K562 (cell line): ENCODE measurements around the gene NRARP. TPM values are rescaled to one million over a fixed set of nuclear protein-coding genes. Genes with fewer than 3 reads are reported as not detected.

ENCODE experiments used
- ATAC-seq: fragments of 200-7000 bp; cut with Tn5 transposase; 3 replicates; pipeline ENCODE4 v1.9.1; 2020; ENCODE audit warnings: moderate library complexity
- BruUV-seq: library from RNA; stranded (reverse); fragments of 400-500 nt; replicated peaks from 2 replicates; lab custom pipeline; 2021; lab: Mats Ljungman, UMichigan
- CTCF ChIA-PET: fragments of 300-600 bp; formaldehyde crosslinking; extraction: SDS; loops from one replicate; lab custom pipeline; 2021; ENCODE audit warnings: low intra/inter-chr PET ratio; lab: Yijun Ruan, JAX
- POLR2A ChIA-PET: fragments of 300-600, 350-650 bp; sonication (Branson Sonifier 250); formaldehyde crosslinking; extraction: SDS; loops from one replicate; lab custom pipeline; 2021; ENCODE audit warnings: antibody characterized with exemption, inconsistent platforms; lab: Yijun Ruan, JAX
- DNase-seq, 4 experiments: peaks; one replicate each; pipeline versions ENCODE4 v3.0.0 to v3.0.0-alpha.2; 2011 to 2018; ENCODE audit warnings: low spot score in 3 of 4, mixed read lengths in 3 of 4; ENCODE audit errors: extremely low read depth in 1 of 4
- FAIRE-seq: peaks from 2 replicates; lab custom pipeline; 2011; peaks lifted over from hg19 to GRCh38; lab: Jason Lieb, UNC
- H2AFZ ChIP-seq: 2 replicates; pipeline ENCODE4 v1.6.0; 2011; ENCODE audit warnings: low read depth, low read length, control low read depth, inconsistent platforms
- H3K27ac ChIP-seq: fragments of 200-600 bp; 3 replicates; pipeline ENCODE4 v1.8.0; 2011; ENCODE audit warnings: low read depth, mild to moderate bottlenecking, control low read depth, inconsistent platforms, low read length, moderate library complexity, mixed read lengths; ENCODE audit errors: extremely low read depth
- H3K27me3 ChIP-seq, 2 experiments: fragments of 300-600 bp in 1 of 2; 2 replicates in 1 of 2; 3 replicates in 1 of 2; pipeline versions ENCODE4 v1.6.0 to v1.8.0; 2011; ENCODE audit warnings: inconsistent platforms in 2 of 2, low read length in 2 of 2, mild to moderate bottlenecking in 1 of 2, mixed read lengths in 1 of 2, moderate library complexity in 1 of 2; ENCODE audit not compliant: control insufficient read depth in 2 of 2, insufficient read depth in 2 of 2
- H3K36me3 ChIP-seq: fragments of 300-600 bp; 3 replicates; pipeline ENCODE4 v1.8.0; 2011; ENCODE audit warnings: mild to moderate bottlenecking, low read length, inconsistent platforms; ENCODE audit not compliant: control insufficient read depth, insufficient read depth
- H3K4me1 ChIP-seq, 2 experiments: fragments of 200-600 bp in 1 of 2; replicated peaks in 1 of 2; 2 replicates in 1 of 2; 3 replicates in 1 of 2; pipeline versions ENCODE4 v1.5.1 to v1.8.0; 2011; ENCODE audit warnings: inconsistent platforms in 2 of 2, low read length in 2 of 2, mild to moderate bottlenecking in 1 of 2, mixed read lengths in 1 of 2, moderate library complexity in 1 of 2; ENCODE audit not compliant: control insufficient read depth in 2 of 2, insufficient read depth in 2 of 2
- H3K4me2 ChIP-seq: 2 replicates; pipeline ENCODE4 v1.6.1; 2011; ENCODE audit warnings: low read length, control low read depth, inconsistent platforms, mixed read lengths; ENCODE audit not compliant: insufficient read depth
- H3K4me3 ChIP-seq: fragments of 200-600 bp; sonication (generic), shearing (Covaris generic); 2 replicates; pipeline ENCODE4 v1.5.1; 2016; ENCODE audit warnings: control low read depth, inconsistent platforms
- H3K79me2 ChIP-seq: fragments of 200-600 bp; 3 replicates; pipeline ENCODE4 v1.8.0; 2011; ENCODE audit warnings: low read length, inconsistent platforms; ENCODE audit not compliant: control insufficient read depth, insufficient read depth
- H3K9ac ChIP-seq, 2 experiments: 2 replicates each; pipeline versions ENCODE4 v1.6.0 to v1.6.1; 2011; ENCODE audit warnings: low read depth in 2 of 2, low read length in 2 of 2, control low read depth in 1 of 2, inconsistent platforms in 1 of 2, mild to moderate bottlenecking in 1 of 2, mixed read lengths in 1 of 2; ENCODE audit not compliant: insufficient read depth in 1 of 2
- H3K9me1 ChIP-seq: one replicate; pipeline ENCODE4 v1.6.0; 2011; ENCODE audit warnings: inconsistent platforms, mild to moderate bottlenecking, low read length, moderate library complexity; ENCODE audit not compliant: control insufficient read depth, insufficient read depth
- H3K9me3 ChIP-seq: replicated peaks from 2 replicates; pipeline ENCODE4 v1.5.1; 2011; ENCODE audit warnings: low read depth, low read length, inconsistent platforms; ENCODE audit not compliant: control insufficient read depth, insufficient read depth
- H4K20me1 ChIP-seq: replicated peaks from 2 replicates; pipeline ENCODE4 v1.6.1; 2011; ENCODE audit warnings: low read length, inconsistent platforms, mixed read lengths; ENCODE audit not compliant: control insufficient read depth, insufficient read depth
- BRD4 ChIP-seq: fragments of 200-600 bp; sonication (generic); IDR thresholded peaks from 2 replicates; pipeline ENCODE4 v1.6.1; 2017; ENCODE audit warnings: inconsistent platforms
- CHD1 ChIP-seq: fragments of 200-600 bp; sonication (generic); IDR thresholded peaks from one replicate; pipeline ENCODE4 v1.6.1; 2012; ENCODE audit warnings: mild to moderate bottlenecking, moderate library complexity, low read length, inconsistent platforms
- ELF2 ChIP-seq: fragments of 250-450 bp; sonication (Bioruptor Pico); IDR thresholded peaks from 2 replicates; pipeline ENCODE4 v1.5.0; 2021; ENCODE audit warnings: mild to moderate bottlenecking
- GTF3C2 ChIP-seq: IDR thresholded peaks from 3 replicates; pipeline ENCODE4 v1.6.1; 2011; ENCODE audit warnings: borderline replicate concordance, mild to moderate bottlenecking, moderate library complexity; ENCODE audit not compliant: insufficient read length; ENCODE audit errors: extremely low read depth
- IFI16 ChIP-seq: fragments of 250-450 bp; sonication (Bioruptor Pico); IDR thresholded peaks from 2 replicates; pipeline ENCODE4 v2.1.2; 2022; ENCODE audit warnings: mild to moderate bottlenecking, inconsistent platforms
- LCOR ChIP-seq: sonication (generic); formaldehyde crosslinking; IDR thresholded peaks from 2 replicates; pipeline ENCODE4 v1.8.0; 2022; ENCODE audit warnings: mild to moderate bottlenecking, missing genetic modification reagents
- MTA3 ChIP-seq: fragments of 450-650 bp; formaldehyde crosslinking; IDR thresholded peaks from 2 replicates; pipeline ENCODE4 v1.6.1; 2017; ENCODE audit warnings: mild to moderate bottlenecking, borderline replicate concordance
- NFIX ChIP-seq: fragments of 250-450 bp; sonication (Bioruptor Pico); IDR thresholded peaks from 2 replicates; pipeline ENCODE4 v1.4.0; 2020; ENCODE audit warnings: low read depth, mild to moderate bottlenecking, moderate library complexity
- PHF21A ChIP-seq: fragments of 450-650 bp; IDR thresholded peaks from 2 replicates; pipeline ENCODE4 v1.6.1; 2017; ENCODE audit warnings: low read depth, borderline replicate concordance
- ZFP30 ChIP-seq: fragments of 250-450 bp; sonication (Bioruptor Pico); IDR thresholded peaks from 2 replicates; pipeline ENCODE4 v1.8.0; 2022; ENCODE audit warnings: moderate library complexity, mild to moderate bottlenecking, inconsistent platforms, borderline replicate concordance
- WGBS: fragments of 100-300 bp; shearing (Covaris generic); methylation state at CpG from one replicate; pipeline ENCODE4 v1.1.6; 2016; ENCODE audit warnings: low coverage, mixed read lengths; ENCODE audit not compliant: insufficient coverage; ENCODE audit errors: missing lambda C conversion rate; 5-methylcytosine and 5-hydroxymethylcytosine counted together
- in situ Hi-C: fragments of 300-500 bp; cut with MboI; formaldehyde crosslinking; loops from 4 replicates; pipeline ENCODE4 v1.15.0; 2018; ENCODE audit warnings: inconsistent platforms, mixed read lengths
- intact Hi-C: fragments of 100-400 bp; cut with micrococcal nuclease; formaldehyde crosslinking; loops from 2 replicates; pipeline ENCODE4 v1.14.2; 2022
- polyA plus RNA-seq, 8 experiments: library from polyadenylated mRNA; depleted of rRNA in 4 of 8; stranded (reverse) in 5 of 8; unstranded in 3 of 8; fragments of >200 nt; fragmentation: Nextera tagmentation in 2 of 8; fragmentation: Illumina TruSeq in 1 of 8; extraction: Ambion mirVana in 2 of 8; extraction: Trizol in 1 of 8; gene quantifications; 2 replicates each; pipeline versions ENCODE4 v1.2.1 to v1.2.3, GENCODE V29; 2011 to 2014; ENCODE audit warnings: inconsistent platforms in 1 of 8, missing spikeins in 1 of 8
- total RNA-seq, 7 experiments: library from RNA; depleted of rRNA in 6 of 7; stranded (reverse); fragments of >200 nt in 6 of 7; fragmentation: Illumina TruSeq in 2 of 7; extraction: Trizol in 2 of 7; gene quantifications; 2 replicates each; pipeline versions ENCODE4 v1.2.1 to v1.2.3, GENCODE V29; 2011 to 2021; ENCODE audit warnings: low replicate concordance in 1 of 7
- TF ChIP-seq, protein P1 (sequence below): sonication (generic); formaldehyde crosslinking; IDR thresholded peaks from 2 replicates; pipeline ENCODE4 v1.8.1; 2023; ENCODE audit warnings: mild to moderate bottlenecking, missing genetic modification reagents
- TF ChIP-seq, protein P2 (sequence below): IDR thresholded peaks from 2 replicates; pipeline ENCODE4 v1.6.1; 2016; ENCODE audit warnings: missing genetic modification characterization, missing compliant biosample characterization

Gene NRARP
- total and polyA plus RNA-seq, 9 of the 15 experiments (the other 6 are each of a cell fraction or from before 2014, with no cell fraction given) = 2.0 to 24.5 (median 7.2) TPM; not detected in 2

DNA sequence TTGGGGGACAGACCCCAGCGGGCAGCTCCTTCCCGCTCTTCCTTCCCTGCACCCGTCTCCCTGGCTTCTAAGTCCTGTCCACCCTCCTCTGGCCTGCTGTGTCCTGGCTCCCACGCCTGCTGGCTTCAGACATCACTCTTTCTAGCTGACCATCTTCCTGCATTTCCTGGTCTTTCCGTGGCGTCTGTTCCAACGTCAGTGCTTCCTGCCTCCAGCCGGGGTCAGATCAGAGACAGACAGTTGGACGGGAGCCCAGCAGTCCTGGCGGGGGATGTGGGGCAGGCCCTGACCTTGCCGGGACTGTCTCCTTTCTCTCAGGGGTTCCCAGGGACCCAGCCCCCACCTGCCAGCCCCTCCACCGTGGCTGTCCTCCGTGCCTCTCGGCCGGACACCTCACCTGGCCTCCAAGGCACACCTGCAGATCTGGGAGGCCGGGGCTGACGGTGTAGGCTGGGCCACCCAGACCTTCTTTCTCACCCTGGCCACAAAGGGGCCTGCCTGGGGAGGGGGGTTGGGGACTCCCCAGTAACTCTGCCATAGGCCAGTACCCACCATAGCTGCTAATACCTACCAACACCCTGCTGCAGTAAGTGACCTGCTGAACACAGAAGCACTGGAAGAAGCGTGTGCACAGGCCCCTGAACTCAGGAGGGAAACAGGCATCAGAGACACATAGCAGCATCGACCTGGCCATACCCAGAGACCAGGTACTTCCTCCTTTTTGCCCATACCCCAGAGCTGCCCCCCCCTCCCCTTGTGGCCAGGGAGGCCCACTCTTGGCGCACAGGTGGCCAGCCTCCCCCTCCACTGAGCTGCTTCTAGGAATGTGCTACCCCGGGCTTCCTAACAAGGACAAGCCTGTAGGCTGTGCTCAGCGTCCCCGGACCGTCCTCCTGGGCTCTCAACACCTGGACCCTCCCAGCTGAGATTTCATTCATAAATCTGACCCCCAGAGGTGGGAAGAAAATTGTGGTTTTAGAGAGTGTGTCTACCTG is 5.1 kb downstream of the NRARP start:
- in situ Hi-C loops = no loop called here
- FAIRE-seq = no peak
- H3K9me3 ChIP-seq = 0 out of 2 replicates have a peak, but pooled peaks cover 1% of the 10 kb centered on the region
- peaks cover 8% of the 10 kb centered on the region; the same call in 1 of the 3 replicates for H3K36me3 ChIP-seq
- no TSS peak for BruUV-seq
- WGBS = 49% methylated on average over 22 of the region's 24 CpGs
- ChIA-PET POLR2A (interaction anchor here (0.7 to 2.3 kb wide), 5 partner anchors 10 to 126 kb away, joined by 3 to 12 read pairs (median 4); partner anchors contain the start of genes EXD3, NOXA1 and TOR4A), CTCF (interaction anchor here (0.6 to 1.1 kb wide), 2 partner anchors 148 to 245 kb away, joined by 3 read pairs; no protein-coding TSS in a partner anchor)
- H4K20me1 ChIP-seq = peaks cover 10% of the 10 kb centered on the region
- intact Hi-C loops = no loop called here
- peak overlapping the region; percentile 58 for H2AFZ ChIP-seq
- peak overlapping the region; percentile 60 for H3K4me2 ChIP-seq
- peaks cover 28% of the 10 kb centered on the region for H3K79me2 ChIP-seq
- H3K4me1 ChIP-seq = peaks cover 21 to 66% of the 10 kb centered on the region in 2 experiments
- peak overlapping the region; percentile 55; the same call in 1 of the 2 replicates for H3K4me3 ChIP-seq
- H3K9me1 ChIP-seq = no peaks in the 10 kb centered on the region
- peak in 1 of 4 experiments; percentile 54 for DNase-seq
- no peak for ATAC-seq
- H3K9ac ChIP-seq = peak overlapping the region; percentile 29 to 75; a peak in 3 of 4 replicates
- no peak overlapping the region; the same call in 2 of the 3 replicates for H3K27ac ChIP-seq
- no peaks in the 10 kb centered on the region for H3K27me3 ChIP-seq
- TF ChIP-seq ELF2 (CRISPR knock-in tag) (no peak), LCOR (no peak), ZFP30 (CRISPR knock-in tag) (no peak), GTF3C2 (no peak), IFI16 (CRISPR knock-in tag) (no peak), BRD4 (no peak), CHD1 (no peak), PHF21A (no peak), NFIX (CRISPR knock-in tag) (no peak), MTA3 (no peak)
- TF ChIP-seq, protein P1, sequence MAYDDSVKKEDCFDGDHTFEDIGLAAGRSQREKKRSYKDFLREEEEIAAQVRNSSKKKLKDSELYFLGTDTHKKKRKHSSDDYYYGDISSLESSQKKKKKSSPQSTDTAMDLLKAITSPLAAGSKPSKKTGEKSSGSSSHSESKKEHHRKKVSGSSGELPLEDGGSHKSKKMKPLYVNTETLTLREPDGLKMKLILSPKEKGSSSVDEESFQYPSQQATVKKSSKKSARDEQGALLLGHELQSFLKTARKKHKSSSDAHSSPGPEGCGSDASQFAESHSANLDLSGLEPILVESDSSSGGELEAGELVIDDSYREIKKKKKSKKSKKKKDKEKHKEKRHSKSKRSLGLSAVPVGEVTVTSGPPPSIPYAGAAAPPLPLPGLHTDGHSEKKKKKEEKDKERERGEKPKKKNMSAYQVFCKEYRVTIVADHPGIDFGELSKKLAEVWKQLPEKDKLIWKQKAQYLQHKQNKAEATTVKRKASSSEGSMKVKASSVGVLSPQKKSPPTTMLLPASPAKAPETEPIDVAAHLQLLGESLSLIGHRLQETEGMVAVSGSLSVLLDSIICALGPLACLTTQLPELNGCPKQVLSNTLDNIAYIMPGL (CRISPR knock-in tag) = no peak
- TF ChIP-seq, protein P2, sequence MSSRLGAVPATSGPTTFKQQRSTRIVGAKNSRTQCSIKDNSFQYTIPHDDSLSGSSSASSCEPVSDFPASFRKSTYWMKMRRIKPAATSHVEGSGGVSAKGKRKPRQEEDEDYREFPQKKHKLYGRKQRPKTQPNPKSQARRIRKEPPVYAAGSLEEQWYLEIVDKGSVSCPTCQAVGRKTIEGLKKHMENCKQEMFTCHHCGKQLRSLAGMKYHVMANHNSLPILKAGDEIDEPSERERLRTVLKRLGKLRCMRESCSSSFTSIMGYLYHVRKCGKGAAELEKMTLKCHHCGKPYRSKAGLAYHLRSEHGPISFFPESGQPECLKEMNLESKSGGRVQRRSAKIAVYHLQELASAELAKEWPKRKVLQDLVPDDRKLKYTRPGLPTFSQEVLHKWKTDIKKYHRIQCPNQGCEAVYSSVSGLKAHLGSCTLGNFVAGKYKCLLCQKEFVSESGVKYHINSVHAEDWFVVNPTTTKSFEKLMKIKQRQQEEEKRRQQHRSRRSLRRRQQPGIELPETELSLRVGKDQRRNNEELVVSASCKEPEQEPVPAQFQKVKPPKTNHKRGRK (tag) = no peak
